ENCODE results near the gene BORCS8. TPM values are rescaled to one million over a fixed set of nuclear protein-coding genes. Genes with fewer than 3 reads are reported as not detected.

The BORCS8 gene
- total and polyA plus RNA-seq, 2 of the 4 experiments (the other 2 are of a cell fraction) = 16.7 to 33.9 TPM

- H3K56ac ChIP-seq (ENCODE audit: extremely low read depth, insufficient read depth, low read length) = no peak overlapping the region
- no TSS peak for BruUV-seq (replicated peaks)
- no peak overlapping the region for H3K27ac ChIP-seq (ENCODE audit: insufficient read depth, low read length)
- H3K36me3 ChIP-seq (ENCODE audit: control insufficient read depth, insufficient read depth, low read length) = peaks cover 10% of the 10 kb centered on the region; the same call in 1 of the 2 replicates
- no peak overlapping the region for H4K8ac ChIP-seq (ENCODE audit: low read depth in 2 of 2, low read length in 2 of 2)
- H3K4ac ChIP-seq (ENCODE audit: low read depth, low read length) = no peak overlapping the region
- ATAC-seq (ENCODE audit: low read depth) (no peak), DNase-seq (no peak)
- TF ChIP-seq RCOR1 (IDR thresholded peaks at IDR 0.05; ENCODE audit: insufficient replicate concordance, low read length) (no peak), CTCF (conservative IDR thresholded peaks at IDR 0.05; ENCODE audit: low read depth, low read length) (no peak), CEBPB (IDR thresholded peaks at IDR 0.05; ENCODE audit: low read depth, low read length) (no peak), POLR2A (IDR thresholded peaks at IDR 0.05; ENCODE audit: low read depth, low read length) (no peak), MAZ (IDR thresholded peaks at IDR 0.05; ENCODE audit: borderline replicate concordance, low read depth, low read length) (no peak)
- no peak overlapping the region for H2AK9ac ChIP-seq (replicated peaks; ENCODE audit: low read depth, low read length, poor library complexity)
- H2AFZ ChIP-seq (replicated peaks; ENCODE audit: low read length, poor library complexity) = no peak overlapping the region
- peaks cover 10% of the 10 kb centered on the region; the same call in 1 of the 2 replicates for H3K27me3 ChIP-seq (ENCODE audit: control insufficient read depth, insufficient read depth, low read length)
- 35% methylated on average over 4 of the region's 14 CpGs; no CpG with 5 or more reads in 1 of the 2 experiments for WGBS, 2 experiments (ENCODE audit: extremely low coverage in 2 of 2, insufficient read length in 1 of 2)
- H3K23ac ChIP-seq (ENCODE audit: low read depth, low read length) = no peak overlapping the region
- in situ Hi-C loops (cut with MboI; ENCODE audit: low sequenced_read_pairs) (no loop called here), intact Hi-C loops (cut with micrococcal nuclease) (no loop called here), dilution Hi-C loops (cut with HindIII; ENCODE audit: low sequenced_read_pairs, unreplicated experiment) (no loop called here)
- H2BK15ac ChIP-seq (ENCODE audit: low read depth, low read length) = no peak overlapping the region
- H2BK5ac ChIP-seq (ENCODE audit: low read depth, low read length, poor library complexity, severe bottlenecking) = no peak overlapping the region
- H3K9me1 ChIP-seq (ENCODE audit: insufficient read depth, low read length) = 0 out of 2 replicates have a peak, but pooled peaks cover 5% of the 10 kb centered on the region
- ChIA-PET CTCF (no interaction called here), POLR2A (ENCODE audit: unreplicated experiment) (interaction anchor here (0.6 kb wide), 1 partner anchor 185 kb away, joined by 3 read pairs; no protein-coding TSS in a partner anchor)
- H3K9ac ChIP-seq (ENCODE audit: low read depth, low read length) = no peak overlapping the region
- peaks cover 5 to 19% of the 10 kb centered on the region in 2 experiments for H3K79me1 ChIP-seq (ENCODE audit: low read depth in 1 of 2, low read length in 2 of 2)
- H3K14ac ChIP-seq (replicated peaks; ENCODE audit: low read depth, low read length) = no peak overlapping the region
- H3K18ac ChIP-seq (ENCODE audit: low read depth, low read length) = no peak overlapping the region
- H3K9me3 ChIP-seq (ENCODE audit: control insufficient read depth, insufficient read depth, low read length) = no peaks in the 10 kb centered on the region
- H3K4me3 ChIP-seq (ENCODE audit: insufficient read depth, low read depth, low read length) = no peak overlapping the region
- H4K91ac ChIP-seq (ENCODE audit: insufficient read depth, low read depth, low read length) = no peak overlapping the region
- no peaks in the 10 kb centered on the region for H4K20me1 ChIP-seq (ENCODE audit: insufficient read depth, low read length)
- H2AK5ac ChIP-seq (ENCODE audit: low read depth, low read length) = no peak overlapping the region
- H4K5ac ChIP-seq (ENCODE audit: low read depth, low read length) = no peak overlapping the region
- no peak overlapping the region for H2BK20ac ChIP-seq (ENCODE audit: low read depth, low read length)
- no peak overlapping the region for H3K4me2 ChIP-seq (ENCODE audit: low read depth, low read length)
- peaks cover 3% of the 10 kb centered on the region; the same call in 1 of the 2 replicates for H3K4me1 ChIP-seq (ENCODE audit: control insufficient read depth, insufficient read depth, low read length)
- H2BK120ac ChIP-seq (ENCODE audit: low read depth, low read length) = no peak overlapping the region
Observed at GRCh38 chr19:19205416-19206410, 13.8 kb upstream of the BORCS8 start.

Data from IMR-90 (cell line).